ENCODE results near the gene IKZF5. TPM values are rescaled to one million over a fixed set of nuclear protein-coding genes. Genes with fewer than 3 reads are reported as not detected.

Gene IKZF5, protein sequence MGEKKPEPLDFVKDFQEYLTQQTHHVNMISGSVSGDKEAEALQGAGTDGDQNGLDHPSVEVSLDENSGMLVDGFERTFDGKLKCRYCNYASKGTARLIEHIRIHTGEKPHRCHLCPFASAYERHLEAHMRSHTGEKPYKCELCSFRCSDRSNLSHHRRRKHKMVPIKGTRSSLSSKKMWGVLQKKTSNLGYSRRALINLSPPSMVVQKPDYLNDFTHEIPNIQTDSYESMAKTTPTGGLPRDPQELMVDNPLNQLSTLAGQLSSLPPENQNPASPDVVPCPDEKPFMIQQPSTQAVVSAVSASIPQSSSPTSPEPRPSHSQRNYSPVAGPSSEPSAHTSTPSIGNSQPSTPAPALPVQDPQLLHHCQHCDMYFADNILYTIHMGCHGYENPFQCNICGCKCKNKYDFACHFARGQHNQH
- total RNA-seq (10 to 100 TPM; 12.1 to 19.9 TPM), polyA plus RNA-seq (10 to 100 TPM in 1 of 2 donors, 1 to 10 TPM in 1; 6.1 to 11.0 TPM)
- long read RNA-seq, donor 1, full-length matches to known transcripts = 9 of 9 reads
- long read RNA-seq, donor 1, partial matches to known transcripts = 0 of 9 reads
- long read RNA-seq, donor 1, other reads (novel, unspliced or antisense) = 0 of 9 reads
- long read RNA-seq, donor 2, full-length matches to known transcripts = 2 of 2 reads
- long read RNA-seq, donor 2, partial matches to known transcripts = 0 of 2 reads
- long read RNA-seq, donor 2, other reads (novel, unspliced or antisense) = 0 of 2 reads
- long read RNA-seq, donor 3, full-length matches to known transcripts = 3 of 3 reads
- long read RNA-seq, donor 3, partial matches to known transcripts = 0 of 3 reads
- long read RNA-seq, donor 3, other reads (novel, unspliced or antisense) = 0 of 3 reads
- long read RNA-seq, donor 4, full-length matches to known transcripts = 1 of 1 reads
- long read RNA-seq, donor 4, partial matches to known transcripts = 0 of 1 reads
- long read RNA-seq, donor 4, other reads (novel, unspliced or antisense) = 0 of 1 reads
- long read RNA-seq, donor 5, full-length matches to known transcripts = 6 of 6 reads
- long read RNA-seq, donor 5, partial matches to known transcripts = 0 of 6 reads
- long read RNA-seq, donor 5, other reads (novel, unspliced or antisense) = 0 of 6 reads

GRCh38 chr10:123008355-123009104, at the start of gene IKZF5, which contains the start of gene ACADSB:
IKZF5 (minus strand) TSS chr10:123008795; CDS start chr10:122998625, 10,170 bp downstream.
ACADSB (plus strand) TSS chr10:123009006; CDS start chr10:123009030, 24 bp downstream.
- DNase-seq (peak; percentile 98 to 99 (median 99)), ATAC-seq (ENCODE audit: insufficient read depth, low FRiP score) (peak; percentile 98)
- Histone ChIP-seq H3K9ac (ENCODE audit: insufficient read depth in 1 of 2, low read length in 2 of 2) (peak within 1 kb of the TSS; percentile 77 to 80), H3K4me3 (peak within 1 kb of the TSS; percentile 87), H3K4me1 (ENCODE audit: control insufficient read depth in 5 of 5, insufficient read depth in 5 of 5, low read length in 5 of 5) (peaks cover 0 to 18% (median 10%) of the 10 kb centered on the region in 5 donors), H3K36me3 (ENCODE audit: control insufficient read depth in 4 of 4, insufficient read depth in 4 of 4, low read length in 4 of 4) (no peaks in the 10 kb centered on the region), H3K9me3 (ENCODE audit: control insufficient read depth in 4 of 4, insufficient read depth in 3 of 4, low read length in 3 of 4) (no peaks in the 10 kb centered on the region), H3K27me3 (ENCODE audit: control insufficient read depth in 3 of 3, insufficient read depth in 3 of 3, low read length in 2 of 3) (no peaks in the 10 kb centered on the region), H3K27ac (ENCODE audit: low read depth in 1 of 2, low read length in 1 of 2) (peak within 1 kb of the TSS; percentile 81 to 85)
- TF ChIP-seq CTCF (IDR thresholded peaks at IDR 0.05; ENCODE audit: control extremely low read depth, extremely low read depth) = no peak
- 0% methylated on average over 58 to 68 of the region's 68 CpGs for WGBS, 2 donors

DNA sequence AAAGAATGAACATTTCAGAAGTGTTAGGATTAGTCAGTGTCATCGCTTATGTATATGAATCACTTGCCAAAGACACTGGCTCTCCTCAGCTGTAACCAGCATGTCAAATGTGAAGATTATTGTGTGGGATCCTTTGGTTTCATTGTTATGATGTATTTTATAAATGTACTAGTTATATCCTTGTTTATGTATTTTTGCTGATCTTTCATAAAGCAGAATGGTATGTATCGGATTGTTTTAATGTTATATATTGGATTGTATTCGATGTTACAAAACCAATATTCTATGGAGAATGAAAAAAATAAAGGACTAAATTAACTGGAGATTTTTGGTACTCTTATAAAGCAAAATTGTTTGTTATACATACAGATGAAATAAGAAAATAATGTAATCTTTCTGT, 49.4 kb upstream of the IKZF5 start:
- no peak for DNase-seq
- H3K36me3 ChIP-seq (ENCODE audit: control insufficient read depth in 4 of 4, insufficient read depth in 4 of 4, low read length in 4 of 4) = peaks cover 0 to 11% (median 3%) of the 10 kb centered on the region in 4 donors
- no peak overlapping the region for H3K27ac ChIP-seq (ENCODE audit: low read depth in 1 of 2, low read length in 1 of 2)
- H3K4me3 ChIP-seq = no peak overlapping the region
- WGBS, 2 donors = 96% methylated on average over 3 of the region's 3 CpGs
- H3K27me3 ChIP-seq (ENCODE audit: control insufficient read depth in 3 of 3, insufficient read depth in 3 of 3, low read length in 2 of 3) = peaks cover 0 to 3% (median 0%) of the 10 kb centered on the region in 3 donors
- H3K9me3 ChIP-seq (ENCODE audit: control insufficient read depth in 4 of 4, insufficient read depth in 3 of 4, low read length in 3 of 4) = no peaks in the 10 kb centered on the region
- no peak for ATAC-seq (ENCODE audit: insufficient read depth, low FRiP score)
- H3K9ac ChIP-seq (ENCODE audit: insufficient read depth in 1 of 2, low read length in 2 of 2) = no peak overlapping the region
- TF ChIP-seq CTCF (IDR thresholded peaks at IDR 0.05; ENCODE audit: control extremely low read depth, extremely low read depth) = no peak
- no peaks in the 10 kb centered on the region for H3K4me1 ChIP-seq (ENCODE audit: control insufficient read depth in 5 of 5, insufficient read depth in 5 of 5, low read length in 5 of 5)

DNA sequence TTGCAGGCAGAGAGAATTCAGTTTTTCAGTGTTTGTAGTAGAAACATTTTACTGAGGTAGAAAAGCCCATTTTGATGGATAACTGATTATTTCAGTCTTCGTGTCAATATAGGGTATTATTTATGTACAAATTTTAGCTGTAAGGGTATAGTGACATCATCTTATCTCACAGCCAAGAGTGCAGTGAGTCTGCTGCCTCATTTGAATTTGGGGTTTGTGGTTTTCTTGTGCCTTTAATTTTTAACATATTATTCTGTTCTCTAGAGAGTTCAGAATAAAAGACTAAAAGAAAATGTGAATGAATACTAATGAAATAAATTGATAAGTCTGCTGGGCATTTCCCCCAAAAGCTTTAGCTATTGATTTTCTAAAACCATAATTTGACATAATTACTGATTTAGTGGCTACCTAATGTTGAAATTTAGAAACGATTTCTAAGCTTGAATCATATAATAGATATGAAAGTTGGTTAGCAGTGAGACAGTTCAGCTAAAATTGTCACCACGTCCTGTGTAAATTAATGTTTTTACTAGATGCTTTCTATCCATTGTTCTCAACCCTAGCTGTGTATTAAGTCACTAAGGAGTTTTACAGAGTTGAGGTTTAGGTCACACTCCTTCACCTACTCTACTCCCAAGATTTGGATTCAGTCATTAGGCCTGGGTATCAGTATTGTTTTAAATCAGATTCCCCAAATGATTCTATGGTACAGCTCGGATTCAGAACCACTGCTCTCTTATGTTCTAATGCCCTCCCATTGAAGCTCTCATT, 37.6 kb upstream of the IKZF5 start:
- TF ChIP-seq CTCF (IDR thresholded peaks at IDR 0.05; ENCODE audit: control extremely low read depth, extremely low read depth) = no peak
- Histone ChIP-seq H3K4me1 (ENCODE audit: control insufficient read depth in 5 of 5, insufficient read depth in 5 of 5, low read length in 5 of 5) (no peaks in the 10 kb centered on the region), H3K36me3 (ENCODE audit: control insufficient read depth in 4 of 4, insufficient read depth in 4 of 4, low read length in 4 of 4) (peaks cover 4 to 18% (median 7%) of the 10 kb centered on the region in 4 donors), H3K4me3 (no peak overlapping the region), H3K9ac (ENCODE audit: insufficient read depth in 1 of 2, low read length in 2 of 2) (no peak overlapping the region), H3K9me3 (ENCODE audit: control insufficient read depth in 4 of 4, insufficient read depth in 3 of 4, low read length in 3 of 4) (no peaks in the 10 kb centered on the region), H3K27ac (ENCODE audit: low read depth in 1 of 2, low read length in 1 of 2) (no peak overlapping the region), H3K27me3 (ENCODE audit: control insufficient read depth in 3 of 3, insufficient read depth in 3 of 3, low read length in 2 of 3) (no peaks in the 10 kb centered on the region)
- no peak for DNase-seq
- ATAC-seq (ENCODE audit: insufficient read depth, low FRiP score) = no peak
- whole genome bisulfite sequencing, 2 donors = 88 to 89% methylated on average over 4 of the region's 4 CpGs

Measured in lung (tissue), 16 donors.